PC-9 (cell line): ENCODE data around the gene S100A6.

ENCODE experiments used
- CTCF ChIP-seq: fragments of 200-600 bp; sonication (generic); conservative IDR thresholded peaks from 2 replicates; pipeline ENCODE4 v1.6.1; 2017; ENCODE audit warnings: mixed run types, antibody characterized with exemption, mild to moderate bottlenecking, moderate library complexity
- EZH2 ChIP-seq: fragments of 200-600 bp; sonication (generic); IDR thresholded peaks from 2 replicates; pipeline ENCODE4 v1.8.0; 2017; ENCODE audit warnings: antibody characterized with exemption, low read depth

- no peak for TF ChIP-seq CTCF
- no peak for TF ChIP-seq EZH2
Measured at GRCh38 chr1:153487707-153488106, 48.1 kb downstream of the S100A6 start.
